Skeletal muscle cell (primary cell): ENCODE measurements around the gene WNT1.
A peak's percentile ranks its signal among the peaks of the same experiment; 100 is the strongest.

ENCODE experiments used
- DNase-seq: peaks from one replicate; pipeline ENCODE4 v3.0.0-alpha.2; 2010; ENCODE audit warnings: low read depth
- H3K4me3 ChIP-seq: 2 replicates; pipeline ENCODE4 v1.5.1; 2011; ENCODE audit warnings: low read depth, mild to moderate bottlenecking, control low read depth, low read length, moderate library complexity

The WNT1 gene

GRCh38 chr12:48958049-48958388 is 20.1 kb upstream of the WNT1 start:
- H3K4me3 ChIP-seq = peak overlapping the region; percentile 95
- DNase-seq = no peak

GRCh38 chr12:48960834-48961233 is 17.3 kb upstream of the WNT1 start:
- no peak overlapping the region for H3K4me3 ChIP-seq
- no peak for DNase-seq

GRCh38 chr12:48961331-48961730 is 16.8 kb upstream of the WNT1 start:
- no peak overlapping the region for H3K4me3 ChIP-seq
- DNase-seq = no peak

- DNase-seq = no peak
- no peak overlapping the region for H3K4me3 ChIP-seq
These were observed 16.3 kb upstream of the WNT1 start for GRCh38 chr12:48961801-48962200.

GRCh38 chr12:48965298-48965838 is 12.8 kb upstream of the WNT1 start:
- DNase-seq = no peak
- H3K4me3 ChIP-seq = no peak overlapping the region

- DNase-seq = no peak
These were observed 11.8 kb upstream of the WNT1 start for GRCh38 chr12:48966177-48966895.

GRCh38 chr12:48967991-48968390 is 10.1 kb upstream of the WNT1 start:
- no peak for DNase-seq
- no peak overlapping the region for H3K4me3 ChIP-seq

More at GRCh38 chr12:48966177-48966895, 11.8 kb upstream of the WNT1 start:
- no peak overlapping the region for H3K4me3 ChIP-seq

GRCh38 chr12:48968467-48968866 is 9.7 kb upstream of the WNT1 start:
- H3K4me3 ChIP-seq = no peak overlapping the region
- DNase-seq = no peak

- no peak overlapping the region for H3K4me3 ChIP-seq
These were observed 8.9 kb upstream of the WNT1 start for GRCh38 chr12:48969160-48969771.

GRCh38 chr12:48969833-48970701 is 8.1 kb upstream of the WNT1 start:
- H3K4me3 ChIP-seq = no peak overlapping the region
- no peak for DNase-seq

More at GRCh38 chr12:48969160-48969771, 8.9 kb upstream of the WNT1 start:
- no peak for DNase-seq

GRCh38 chr12:48970702-48971334 is 7.3 kb upstream of the WNT1 start:
- no peak for DNase-seq
- peak overlapping the region; percentile 27 for H3K4me3 ChIP-seq

- no peak overlapping the region for H3K4me3 ChIP-seq
- no peak for DNase-seq
These were observed 5.7 kb upstream of the WNT1 start for GRCh38 chr12:48972213-48972951.

GRCh38 chr12:48972952-48973483 is 5.1 kb upstream of the WNT1 start:
- no peak overlapping the region for H3K4me3 ChIP-seq

GRCh38 chr12:48973531-48973930 is 4.6 kb upstream of the WNT1 start:
- DNase-seq = no peak
- H3K4me3 ChIP-seq = no peak overlapping the region

More at GRCh38 chr12:48972952-48973483, 5.1 kb upstream of the WNT1 start:
- DNase-seq = no peak

- DNase-seq = no peak
These were observed 4.0 kb upstream of the WNT1 start for GRCh38 chr12:48973941-48974673.

GRCh38 chr12:48977290-48978281 is 536 bp upstream of the WNT1 start:
- DNase-seq = no peak

More at GRCh38 chr12:48973941-48974673, 4.0 kb upstream of the WNT1 start:
- H3K4me3 ChIP-seq = no peak overlapping the region

More at GRCh38 chr12:48977290-48978281, 536 bp upstream of the WNT1 start:
- H3K4me3 ChIP-seq = no peak overlapping the region
